SK-N-SH treated with all-trans-retinoic acid at 6 μM for 48 hours (cell line): ENCODE data around the gene IL1RL1.

Experiments
- ATAC-seq: fragments of 200-7000 bp; cut with Tn5 transposase; 3 replicates; pipeline ENCODE4 v1.9.1; 2020; ENCODE audit warnings: mild to moderate bottlenecking, moderate library complexity
- ARNTL ChIP-seq: fragments of 450-650 bp; formaldehyde crosslinking; IDR thresholded peaks from 2 replicates; pipeline ENCODE4 v1.5.0; 2020; ENCODE audit warnings: low read depth, mild to moderate bottlenecking, moderate library complexity, borderline replicate concordance
- BACH2 ChIP-seq: fragments of 250-450 bp; sonication (Bioruptor Pico); IDR thresholded peaks from 2 replicates; pipeline ENCODE4 v1.9.0; 2021; ENCODE audit warnings: mild to moderate bottlenecking, borderline replicate concordance
- CREB5 ChIP-seq: fragments of 250-450 bp; sonication (Bioruptor Pico); IDR thresholded peaks from 2 replicates; pipeline ENCODE4 v1.5.1; 2020; ENCODE audit warnings: low read depth, mild to moderate bottlenecking, moderate library complexity
- CSDC2 ChIP-seq: fragments of 250-450 bp; sonication (Bioruptor Pico); IDR thresholded peaks from 2 replicates; pipeline ENCODE4 v1.5.0; 2020; ENCODE audit warnings: mild to moderate bottlenecking, moderate library complexity
- ESRRG ChIP-seq: fragments of 250-450 bp; sonication (Bioruptor Pico); IDR thresholded peaks from 2 replicates; pipeline ENCODE4 v1.6.1; 2021; ENCODE audit warnings: mild to moderate bottlenecking
- GLIS3 ChIP-seq: fragments of 250-450 bp; sonication (Bioruptor Pico); IDR thresholded peaks from 2 replicates; pipeline ENCODE4 v1.5.0; 2020; ENCODE audit warnings: mild to moderate bottlenecking, moderate library complexity
- ISL1 ChIP-seq: fragments of 250-450 bp; sonication (Bioruptor Pico); IDR thresholded peaks from 2 replicates; pipeline ENCODE4 v2.1.2; 2022; ENCODE audit warnings: mild to moderate bottlenecking, moderate library complexity
- OSR1 ChIP-seq: fragments of 250-450 bp; sonication (Bioruptor Pico); IDR thresholded peaks from 2 replicates; pipeline ENCODE4 v1.8.0; 2022; ENCODE audit warnings: moderate library complexity, mild to moderate bottlenecking, inconsistent platforms
- RARB ChIP-seq: fragments of 250-450 bp; sonication (Bioruptor Pico); IDR thresholded peaks from 2 replicates; pipeline ENCODE4 v1.8.0; 2021; ENCODE audit warnings: mild to moderate bottlenecking, moderate library complexity
- SNAI2 ChIP-seq: fragments of 250-450 bp; sonication (Bioruptor Pico); IDR thresholded peaks from 2 replicates; pipeline ENCODE4 v1.5.0; 2020; ENCODE audit warnings: mild to moderate bottlenecking, moderate library complexity
- TCF4 ChIP-seq: fragments of 250-450 bp; sonication (Bioruptor Pico); IDR thresholded peaks from 2 replicates; pipeline ENCODE4 v1.8.0; 2021; ENCODE audit warnings: mild to moderate bottlenecking, moderate library complexity, borderline replicate concordance
- TOX ChIP-seq: fragments of 250-450 bp; sonication (Bioruptor Pico); IDR thresholded peaks from 2 replicates; pipeline ENCODE4 v1.8.0; 2021; ENCODE audit warnings: mild to moderate bottlenecking, moderate library complexity, borderline replicate concordance
- ZC3H10 ChIP-seq: fragments of 250-450 bp; sonication (Bioruptor Pico); IDR thresholded peaks from 2 replicates; pipeline ENCODE4 v1.5.1; 2021; ENCODE audit warnings: mild to moderate bottlenecking, moderate library complexity
- ZFP3 ChIP-seq: fragments of 250-450 bp; sonication (Bioruptor Pico); IDR thresholded peaks from 2 replicates; pipeline ENCODE4 v1.5.0; 2020; ENCODE audit warnings: mild to moderate bottlenecking, moderate library complexity
- ZFP30 ChIP-seq: fragments of 450-650 bp; formaldehyde crosslinking; IDR thresholded peaks from 2 replicates; pipeline ENCODE4 v1.5.0; 2022; ENCODE audit warnings: mild to moderate bottlenecking, moderate library complexity
- ZNF565 ChIP-seq: fragments of 450-650 bp; formaldehyde crosslinking; conservative IDR thresholded peaks from 2 replicates; pipeline ENCODE4 v1.5.0; 2020; ENCODE audit warnings: low read depth, mild to moderate bottlenecking, moderate library complexity
- ZNF70 ChIP-seq: fragments of 450-650 bp; formaldehyde crosslinking; IDR thresholded peaks from 2 replicates; pipeline ENCODE4 v1.5.0; 2020; ENCODE audit warnings: mild to moderate bottlenecking, moderate library complexity
- ZNF8 ChIP-seq: fragments of 450-650 bp; formaldehyde crosslinking; IDR thresholded peaks from 2 replicates; pipeline ENCODE4 v1.5.0; 2020; ENCODE audit warnings: mild to moderate bottlenecking, moderate library complexity
- TF ChIP-seq, protein P1 (sequence below): fragments of 250-450 bp; sonication (Bioruptor Pico); IDR thresholded peaks from 2 replicates; pipeline ENCODE4 v1.8.0; 2020; ENCODE audit warnings: mild to moderate bottlenecking, moderate library complexity, borderline replicate concordance
- TF ChIP-seq, protein P2 (sequence below): fragments of 250-450 bp; sonication (Bioruptor Pico); IDR thresholded peaks from 2 replicates; pipeline ENCODE4 v1.8.0; 2021; ENCODE audit warnings: low read depth, mild to moderate bottlenecking, moderate library complexity, borderline replicate concordance
- TF ChIP-seq, protein P3 (sequence below): fragments of 250-450 bp; sonication (Bioruptor Pico); IDR thresholded peaks from 2 replicates; pipeline ENCODE4 v1.5.0; 2020; ENCODE audit warnings: mild to moderate bottlenecking, moderate library complexity

The IL1RL1 gene

GRCh38 chr2:102285368-102285767 lies 26.0 kb upstream of the IL1RL1 start:
- ATAC-seq, result no peak
- TF ChIP-seq SNAI2 (CRISPR knock-in tag) (no peak), ZNF565 (no peak), BACH2 (CRISPR knock-in tag) (no peak), TOX (CRISPR knock-in tag) (no peak), OSR1 (CRISPR knock-in tag) (no peak), ESRRG (CRISPR knock-in tag) (no peak), CREB5 (CRISPR knock-in tag) (no peak), ARNTL (no peak), ZNF8 (CRISPR knock-in tag) (no peak), ISL1 (CRISPR knock-in tag) (no peak), ZC3H10 (CRISPR knock-in tag) (no peak), RARB (CRISPR knock-in tag) (no peak), CSDC2 (CRISPR knock-in tag) (no peak), ZFP30 (CRISPR knock-in tag) (no peak), GLIS3 (CRISPR knock-in tag) (no peak)
- TF ChIP-seq, protein P1, sequence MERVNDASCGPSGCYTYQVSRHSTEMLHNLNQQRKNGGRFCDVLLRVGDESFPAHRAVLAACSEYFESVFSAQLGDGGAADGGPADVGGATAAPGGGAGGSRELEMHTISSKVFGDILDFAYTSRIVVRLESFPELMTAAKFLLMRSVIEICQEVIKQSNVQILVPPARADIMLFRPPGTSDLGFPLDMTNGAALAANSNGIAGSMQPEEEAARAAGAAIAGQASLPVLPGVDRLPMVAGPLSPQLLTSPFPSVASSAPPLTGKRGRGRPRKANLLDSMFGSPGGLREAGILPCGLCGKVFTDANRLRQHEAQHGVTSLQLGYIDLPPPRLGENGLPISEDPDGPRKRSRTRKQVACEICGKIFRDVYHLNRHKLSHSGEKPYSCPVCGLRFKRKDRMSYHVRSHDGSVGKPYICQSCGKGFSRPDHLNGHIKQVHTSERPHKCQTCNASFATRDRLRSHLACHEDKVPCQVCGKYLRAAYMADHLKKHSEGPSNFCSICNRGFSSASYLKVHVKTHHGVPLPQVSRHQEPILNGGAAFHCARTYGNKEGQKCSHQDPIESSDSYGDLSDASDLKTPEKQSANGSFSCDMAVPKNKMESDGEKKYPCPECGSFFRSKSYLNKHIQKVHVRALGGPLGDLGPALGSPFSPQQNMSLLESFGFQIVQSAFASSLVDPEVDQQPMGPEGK (CRISPR knock-in tag), result no peak
- TF ChIP-seq, protein P2, sequence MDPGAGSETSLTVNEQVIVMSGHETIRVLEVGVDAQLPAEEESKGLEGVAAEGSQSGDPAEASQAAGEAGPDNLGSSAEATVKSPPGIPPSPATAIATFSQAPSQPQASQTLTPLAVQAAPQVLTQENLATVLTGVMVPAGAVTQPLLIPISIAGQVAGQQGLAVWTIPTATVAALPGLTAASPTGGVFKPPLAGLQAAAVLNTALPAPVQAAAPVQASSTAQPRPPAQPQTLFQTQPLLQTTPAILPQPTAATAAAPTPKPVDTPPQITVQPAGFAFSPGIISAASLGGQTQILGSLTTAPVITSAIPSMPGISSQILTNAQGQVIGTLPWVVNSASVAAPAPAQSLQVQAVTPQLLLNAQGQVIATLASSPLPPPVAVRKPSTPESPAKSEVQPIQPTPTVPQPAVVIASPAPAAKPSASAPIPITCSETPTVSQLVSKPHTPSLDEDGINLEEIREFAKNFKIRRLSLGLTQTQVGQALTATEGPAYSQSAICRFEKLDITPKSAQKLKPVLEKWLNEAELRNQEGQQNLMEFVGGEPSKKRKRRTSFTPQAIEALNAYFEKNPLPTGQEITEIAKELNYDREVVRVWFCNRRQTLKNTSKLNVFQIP (CRISPR knock-in tag), result no peak

DNA sequence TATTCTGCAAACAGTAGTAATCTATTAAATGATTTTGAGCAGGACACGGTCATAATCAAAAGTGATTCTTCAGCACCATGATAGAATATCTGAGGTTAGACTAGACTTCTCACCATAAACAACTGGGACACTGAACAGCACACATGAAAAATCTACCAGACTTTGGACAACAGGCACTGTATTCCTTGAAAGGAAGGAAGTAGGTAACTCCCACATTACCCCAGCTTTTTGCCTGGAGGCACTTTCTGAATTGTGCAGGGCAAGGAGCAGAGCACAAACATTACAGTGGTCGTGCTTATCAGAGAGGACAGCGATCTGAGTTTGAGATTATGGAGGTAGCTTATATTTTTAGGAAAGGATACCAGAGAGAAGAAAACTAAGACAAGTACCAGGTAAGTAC lies 25.3 kb upstream of the IL1RL1 start:
- no peak for ATAC-seq
- TF ChIP-seq ZNF70 (CRISPR knock-in tag) (no peak), ZNF8 (CRISPR knock-in tag) (no peak), TCF4 (CRISPR knock-in tag) (no peak), RARB (CRISPR knock-in tag) (no peak), SNAI2 (CRISPR knock-in tag) (no peak)
- TF ChIP-seq, protein P3, sequence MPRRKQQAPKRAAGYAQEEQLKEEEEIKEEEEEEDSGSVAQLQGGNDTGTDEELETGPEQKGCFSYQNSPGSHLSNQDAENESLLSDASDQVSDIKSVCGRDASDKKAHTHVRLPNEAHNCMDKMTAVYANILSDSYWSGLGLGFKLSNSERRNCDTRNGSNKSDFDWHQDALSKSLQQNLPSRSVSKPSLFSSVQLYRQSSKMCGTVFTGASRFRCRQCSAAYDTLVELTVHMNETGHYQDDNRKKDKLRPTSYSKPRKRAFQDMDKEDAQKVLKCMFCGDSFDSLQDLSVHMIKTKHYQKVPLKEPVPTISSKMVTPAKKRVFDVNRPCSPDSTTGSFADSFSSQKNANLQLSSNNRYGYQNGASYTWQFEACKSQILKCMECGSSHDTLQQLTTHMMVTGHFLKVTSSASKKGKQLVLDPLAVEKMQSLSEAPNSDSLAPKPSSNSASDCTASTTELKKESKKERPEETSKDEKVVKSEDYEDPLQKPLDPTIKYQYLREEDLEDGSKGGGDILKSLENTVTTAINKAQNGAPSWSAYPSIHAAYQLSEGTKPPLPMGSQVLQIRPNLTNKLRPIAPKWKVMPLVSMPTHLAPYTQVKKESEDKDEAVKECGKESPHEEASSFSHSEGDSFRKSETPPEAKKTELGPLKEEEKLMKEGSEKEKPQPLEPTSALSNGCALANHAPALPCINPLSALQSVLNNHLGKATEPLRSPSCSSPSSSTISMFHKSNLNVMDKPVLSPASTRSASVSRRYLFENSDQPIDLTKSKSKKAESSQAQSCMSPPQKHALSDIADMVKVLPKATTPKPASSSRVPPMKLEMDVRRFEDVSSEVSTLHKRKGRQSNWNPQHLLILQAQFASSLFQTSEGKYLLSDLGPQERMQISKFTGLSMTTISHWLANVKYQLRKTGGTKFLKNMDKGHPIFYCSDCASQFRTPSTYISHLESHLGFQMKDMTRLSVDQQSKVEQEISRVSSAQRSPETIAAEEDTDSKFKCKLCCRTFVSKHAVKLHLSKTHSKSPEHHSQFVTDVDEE (CRISPR knock-in tag), result no peak
- TF ChIP-seq, protein P1 (CRISPR knock-in tag), result no peak

GRCh38 chr2:102289129-102289528 lies 22.2 kb upstream of the IL1RL1 start:
- TF ChIP-seq SNAI2 (CRISPR knock-in tag), result no peak
- TF ChIP-seq ZNF70 (CRISPR knock-in tag), result no peak
- no peak for TF ChIP-seq ZFP3
- no peak for ATAC-seq
